Osteocyte (in vitro differentiated cells): ENCODE measurements around the gene HTRA2. TPM values are rescaled to one million over a fixed set of nuclear protein-coding genes. Genes with fewer than 3 reads are reported as not detected.

Experiments used
- DNase-seq: peaks from one replicate; pipeline ENCODE4 v3.0.0; 2021; ENCODE audit warnings: mixed read lengths; ENCODE audit not compliant: unreplicated experiment; ENCODE audit errors: extremely low spot score
- H3K27ac Mint-ChIP-seq: one replicate; pipeline ENCODE4 v1.8.0; 2021; ENCODE audit warnings: mild to moderate bottlenecking, mixed read lengths; ENCODE audit not compliant: unreplicated experiment
- H3K27me3 Mint-ChIP-seq: one replicate; pipeline ENCODE4 v1.8.0; 2021; ENCODE audit warnings: mixed read lengths; ENCODE audit not compliant: unreplicated experiment
- H3K36me3 Mint-ChIP-seq: one replicate; pipeline ENCODE4 v1.8.0; 2021; ENCODE audit warnings: mixed read lengths; ENCODE audit not compliant: unreplicated experiment
- H3K4me1 Mint-ChIP-seq: one replicate; pipeline ENCODE4 v1.8.0; 2021; ENCODE audit warnings: mixed read lengths; ENCODE audit not compliant: unreplicated experiment
- H3K4me3 Mint-ChIP-seq: one replicate; pipeline ENCODE4 v1.8.0; 2021; ENCODE audit warnings: mild to moderate bottlenecking, moderate library complexity, mixed read lengths; ENCODE audit not compliant: unreplicated experiment
- H3K9me3 Mint-ChIP-seq: one replicate; pipeline ENCODE4 v1.8.0; 2021; ENCODE audit warnings: mixed read lengths; ENCODE audit not compliant: unreplicated experiment
- total RNA-seq: library from RNA; stranded (reverse); gene quantifications from 2 replicates; pipeline ENCODE4 v1.2.1, GENCODE V29; 2021
- TF ChIP-seq, protein P1 (sequence below): fragments of 200-600 bp; sonication (generic); IDR thresholded peaks from 2 replicates; pipeline ENCODE4 v1.5.0; 2021; ENCODE audit warnings: antibody characterized with exemption, mild to moderate bottlenecking, moderate library complexity

The HTRA2 gene
- total RNA-seq, 1 donor from 2014 or later = 32.3 TPM

DNA sequence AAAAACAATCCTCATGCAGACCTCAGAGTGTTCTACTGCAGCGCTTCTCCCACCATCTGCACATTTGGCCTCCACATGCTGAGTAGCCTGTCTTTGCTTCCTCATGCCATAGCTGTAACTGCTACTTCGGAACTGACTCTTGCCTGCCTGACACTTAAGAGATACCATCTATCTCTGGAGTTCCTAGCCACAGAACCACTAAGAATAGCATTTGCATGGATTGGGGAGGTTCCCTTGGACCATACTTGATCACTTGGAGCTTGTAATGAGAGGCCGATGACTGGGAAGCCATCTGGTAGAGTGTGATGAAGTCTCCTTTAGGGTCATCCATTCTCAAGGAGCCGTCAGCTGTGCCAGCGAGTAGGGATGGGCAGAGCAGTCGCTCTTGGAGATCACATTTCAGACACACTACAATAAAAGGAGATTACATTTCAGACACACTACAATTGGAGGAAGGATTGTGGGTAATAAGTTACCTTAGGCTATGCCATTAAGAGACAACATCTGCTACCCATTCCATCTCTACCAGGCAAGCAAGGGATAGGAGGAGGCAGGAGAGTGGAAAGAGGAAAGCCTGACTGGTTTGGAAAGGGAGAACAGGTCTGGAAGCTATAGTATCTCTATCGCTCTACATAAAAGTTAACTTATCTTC lies 46.6 kb downstream of the HTRA2 start:
- Mint-ChIP-seq H3K4me3 (no peak overlapping the region), H3K4me1 (peaks cover 17% of the 10 kb centered on the region), H3K9me3 (peaks cover 4% of the 10 kb centered on the region), H3K27ac (no peak overlapping the region), H3K27me3 (no peaks in the 10 kb centered on the region), H3K36me3 (no peaks in the 10 kb centered on the region)
- TF ChIP-seq, protein P1, sequence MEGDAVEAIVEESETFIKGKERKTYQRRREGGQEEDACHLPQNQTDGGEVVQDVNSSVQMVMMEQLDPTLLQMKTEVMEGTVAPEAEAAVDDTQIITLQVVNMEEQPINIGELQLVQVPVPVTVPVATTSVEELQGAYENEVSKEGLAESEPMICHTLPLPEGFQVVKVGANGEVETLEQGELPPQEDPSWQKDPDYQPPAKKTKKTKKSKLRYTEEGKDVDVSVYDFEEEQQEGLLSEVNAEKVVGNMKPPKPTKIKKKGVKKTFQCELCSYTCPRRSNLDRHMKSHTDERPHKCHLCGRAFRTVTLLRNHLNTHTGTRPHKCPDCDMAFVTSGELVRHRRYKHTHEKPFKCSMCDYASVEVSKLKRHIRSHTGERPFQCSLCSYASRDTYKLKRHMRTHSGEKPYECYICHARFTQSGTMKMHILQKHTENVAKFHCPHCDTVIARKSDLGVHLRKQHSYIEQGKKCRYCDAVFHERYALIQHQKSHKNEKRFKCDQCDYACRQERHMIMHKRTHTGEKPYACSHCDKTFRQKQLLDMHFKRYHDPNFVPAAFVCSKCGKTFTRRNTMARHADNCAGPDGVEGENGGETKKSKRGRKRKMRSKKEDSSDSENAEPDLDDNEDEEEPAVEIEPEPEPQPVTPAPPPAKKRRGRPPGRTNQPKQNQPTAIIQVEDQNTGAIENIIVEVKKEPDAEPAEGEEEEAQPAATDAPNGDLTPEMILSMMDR = no peak
- DNase-seq = no peak

DNA sequence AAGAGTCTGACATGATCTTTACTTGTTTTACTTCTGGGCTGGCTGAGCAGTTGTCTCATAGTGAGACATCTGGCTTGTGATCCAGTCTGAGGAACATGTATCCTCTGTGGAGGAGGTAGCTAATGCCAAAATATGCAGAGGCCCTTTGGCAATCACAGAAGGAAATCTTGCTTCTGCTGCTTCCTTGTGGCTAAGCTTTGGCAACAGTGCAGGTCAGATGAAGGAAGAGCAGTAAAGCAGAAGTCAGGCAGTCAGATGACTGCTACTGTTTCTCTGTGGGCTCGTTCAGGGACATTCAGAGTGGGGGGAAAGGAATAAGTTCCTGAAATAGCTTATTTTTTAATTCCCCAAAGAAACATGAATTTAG lies 47.1 kb downstream of the HTRA2 start:
- peaks cover 17% of the 10 kb centered on the region for H3K4me1 Mint-ChIP-seq
- H3K4me3 Mint-ChIP-seq = no peak overlapping the region

DNA sequence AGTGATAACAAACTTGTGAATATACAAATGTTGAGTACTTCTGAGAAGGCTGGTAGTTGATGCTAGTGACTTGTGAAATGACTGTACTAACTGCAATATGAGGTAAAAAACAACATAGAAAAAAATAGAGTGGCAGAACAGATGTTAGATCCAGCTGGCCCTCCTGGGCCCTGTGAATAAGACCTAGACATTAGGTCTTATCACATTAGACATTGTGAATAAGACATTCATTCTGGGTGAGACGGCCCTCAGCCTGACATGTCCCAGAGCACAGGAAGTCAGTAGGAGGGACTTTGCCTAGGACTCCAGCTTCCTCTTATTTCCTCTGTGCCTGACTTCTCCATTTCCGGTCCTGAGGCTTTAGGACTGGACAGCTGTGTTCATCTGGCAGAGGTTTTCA lies 47.7 kb downstream of the HTRA2 start:
- Mint-ChIP-seq H3K4me1 (peaks cover 17% of the 10 kb centered on the region), H3K4me3 (no peak overlapping the region), H3K27me3 (no peaks in the 10 kb centered on the region), H3K27ac (no peak overlapping the region), H3K36me3 (no peaks in the 10 kb centered on the region), H3K9me3 (peaks cover 4% of the 10 kb centered on the region)
- TF ChIP-seq, protein P1 = no peak
- no peak for DNase-seq

More for the DNA sequence above, 47.1 kb downstream of the HTRA2 start:
- DNase-seq = no peak
- Mint-ChIP-seq H3K9me3 (peaks cover 4% of the 10 kb centered on the region), H3K36me3 (no peaks in the 10 kb centered on the region), H3K27ac (no peak overlapping the region), H3K27me3 (no peaks in the 10 kb centered on the region)
- TF ChIP-seq, protein P1 = no peak

DNA sequence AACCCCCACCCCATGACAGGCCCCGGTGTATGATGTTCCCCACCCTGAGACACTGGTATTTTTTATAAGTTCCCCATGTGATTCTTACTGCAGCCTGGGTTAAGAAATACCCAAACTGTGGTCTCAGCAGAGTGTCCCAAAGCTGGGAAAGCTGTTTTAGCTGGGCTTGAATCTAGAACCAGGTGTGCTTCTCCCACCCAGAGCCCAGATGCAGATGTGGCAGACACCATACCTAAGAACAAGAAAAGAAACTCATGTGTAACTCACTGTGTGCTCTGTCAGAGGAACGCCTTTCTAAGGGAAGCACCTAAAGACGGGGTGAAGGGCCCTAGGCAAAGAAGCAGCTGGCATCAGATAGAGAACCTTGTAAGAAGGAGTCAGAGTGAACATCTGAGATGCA lies 48.7 kb downstream of the HTRA2 start:
- Mint-ChIP-seq H3K27ac (no peak overlapping the region), H3K9me3 (peaks cover 4% of the 10 kb centered on the region), H3K36me3 (no peaks in the 10 kb centered on the region), H3K4me1 (peaks cover 19% of the 10 kb centered on the region), H3K4me3 (no peak overlapping the region), H3K27me3 (no peaks in the 10 kb centered on the region)
- DNase-seq = no peak
- TF ChIP-seq, protein P1 = no peak

DNA sequence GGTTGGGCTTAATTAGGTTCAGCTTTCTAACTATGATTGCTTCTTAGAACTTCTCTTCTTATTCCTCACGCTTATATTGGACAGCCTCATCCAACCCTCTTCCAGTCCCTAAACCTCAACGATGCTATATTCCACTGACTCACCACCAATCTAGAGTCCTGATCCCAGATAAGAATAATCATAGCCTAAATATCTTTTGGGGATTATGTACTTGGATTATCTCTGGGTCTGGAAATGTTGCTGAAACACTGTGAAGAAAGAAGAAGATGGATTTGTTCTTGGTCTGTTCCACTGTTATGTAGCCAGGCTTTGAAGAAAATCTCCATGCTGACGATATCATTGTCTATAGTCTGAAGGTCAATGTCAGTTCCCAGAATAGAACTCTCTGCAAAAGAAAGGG lies 51.7 kb downstream of the HTRA2 start:
- DNase-seq = no peak
- peaks cover 21% of the 10 kb centered on the region for H3K4me1 Mint-ChIP-seq
- no peak overlapping the region for H3K4me3 Mint-ChIP-seq
- no peaks in the 10 kb centered on the region for H3K9me3 Mint-ChIP-seq
- H3K27ac Mint-ChIP-seq = no peak overlapping the region
- no peaks in the 10 kb centered on the region for H3K27me3 Mint-ChIP-seq
- H3K36me3 Mint-ChIP-seq = no peaks in the 10 kb centered on the region
- TF ChIP-seq, protein P1 = no peak
